OCI-LY1 (cell line): ENCODE results near the gene MCCD1.

ENCODE experiments used
- H2AFZ ChIP-seq: fragments of 200-600 bp; sonication (generic), shearing (Covaris generic); 2 replicates; pipeline ENCODE4 v1.6.0; 2014; ENCODE audit warnings: antibody characterized with exemption, mild to moderate bottlenecking, low read length
- H3F3A ChIP-seq: fragments of 200-600 bp; sonication (generic), shearing (Covaris generic); 2 replicates; pipeline ENCODE4 v1.6.0; 2014; ENCODE audit warnings: mild to moderate bottlenecking, antibody characterized with exemption, low read length, moderate library complexity; ENCODE audit not compliant: insufficient read depth
- H3K27ac ChIP-seq: fragments of 200-600 bp; sonication (generic); 2 replicates; pipeline ENCODE4 v1.5.1; 2014; ENCODE audit warnings: low read length, mixed run types, mild to moderate bottlenecking, low read depth; ENCODE audit not compliant: poor library complexity, severe bottlenecking
- H3K27me3 ChIP-seq: fragments of 200-600 bp; sonication (generic); 2 replicates; pipeline ENCODE4 v1.6.0; 2014; ENCODE audit warnings: antibody characterized with exemption, mild to moderate bottlenecking, low read length, moderate library complexity; ENCODE audit not compliant: insufficient read depth
- H3K36me3 ChIP-seq: fragments of 200-600 bp; sonication (generic); 2 replicates; pipeline ENCODE4 v1.6.1; 2014; ENCODE audit warnings: mild to moderate bottlenecking, antibody characterized with exemption, low read length, moderate library complexity, mixed read lengths; ENCODE audit not compliant: insufficient read depth
- H3K4me1 ChIP-seq: fragments of 200-600 bp; sonication (generic); 2 replicates; pipeline ENCODE4 v1.5.1; 2014; ENCODE audit warnings: mild to moderate bottlenecking, low read length, moderate library complexity; ENCODE audit not compliant: insufficient read depth, severe bottlenecking
- H3K4me2 ChIP-seq: fragments of 200-600 bp; sonication (generic), shearing (Covaris generic); 2 replicates; pipeline ENCODE4 v1.6.1; 2014; ENCODE audit warnings: low read length
- H3K4me3 ChIP-seq: fragments of 200-600 bp; sonication (generic); 2 replicates; pipeline ENCODE4 v1.5.1; 2014; ENCODE audit warnings: low read length, low read depth, mild to moderate bottlenecking, mixed read lengths; ENCODE audit not compliant: poor library complexity, severe bottlenecking
- H3K79me2 ChIP-seq: fragments of 200-600 bp; shearing (Covaris generic); 2 replicates; pipeline ENCODE4 v1.6.1; 2016; ENCODE audit warnings: mixed run types, low read length, mixed read lengths; ENCODE audit not compliant: insufficient read depth
- H3K9ac ChIP-seq: fragments of 200-600 bp; sonication (generic), shearing (Covaris generic); 2 replicates; pipeline ENCODE4 v1.6.1; 2014; ENCODE audit warnings: mild to moderate bottlenecking, low read length, mixed read lengths
- H3K9me2 ChIP-seq: fragments of 200-600 bp; sonication (generic), shearing (Covaris generic); 2 replicates; pipeline ENCODE4 v1.6.1; 2014; ENCODE audit warnings: low read depth, mild to moderate bottlenecking, low read length, mixed read lengths
- H3K9me3 ChIP-seq: fragments of 200-600 bp; shearing (Covaris generic); 2 replicates; pipeline ENCODE4 v1.6.1; 2014; ENCODE audit warnings: low read length, mixed read lengths
- H4K20me1 ChIP-seq: fragments of 200-600 bp; sonication (generic), shearing (Covaris generic); 2 replicates; pipeline ENCODE4 v1.6.0; 2016; ENCODE audit warnings: mild to moderate bottlenecking, low read length; ENCODE audit not compliant: insufficient read depth
- EZH2 ChIP-seq: fragments of 200-600 bp; sonication (generic), shearing (Covaris generic); IDR thresholded peaks from 2 replicates; pipeline ENCODE4 v1.8.0; 2017; ENCODE audit warnings: borderline replicate concordance, mixed run types, mild to moderate bottlenecking, antibody characterized with exemption, low read length, moderate library complexity, mixed read lengths
- TF ChIP-seq, protein P1 (sequence below): fragments of 200-600 bp; sonication (generic), shearing (Covaris generic); IDR thresholded peaks from 2 replicates; pipeline ENCODE4 v1.5.1; 2017; ENCODE audit warnings: mild to moderate bottlenecking, antibody characterized with exemption, low read length, moderate library complexity, mixed read lengths

The MCCD1 gene

DNA sequence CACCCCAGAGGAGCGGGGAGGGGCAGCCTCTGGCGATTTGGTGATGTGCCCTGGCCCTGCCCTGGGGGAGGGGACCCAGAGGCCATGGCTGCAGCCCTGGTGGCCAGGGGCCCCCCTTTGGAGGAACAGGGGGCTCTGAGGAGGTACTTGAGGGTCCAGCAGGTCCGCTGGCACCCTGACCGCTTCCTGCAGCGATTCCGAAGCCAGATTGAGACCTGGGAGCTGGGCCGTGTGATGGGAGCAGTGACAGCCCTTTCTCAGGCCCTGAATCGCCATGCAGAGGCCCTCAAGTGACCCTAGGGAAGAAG, 29.5 kb downstream of the MCCD1 start:
- Histone ChIP-seq H3K9me3 (no peaks in the 10 kb centered on the region), H3K9me2 (no peaks in the 10 kb centered on the region), H3K79me2 (no peaks in the 10 kb centered on the region), H3K4me3 (no peak overlapping the region), H2AFZ (no peak overlapping the region), H3K4me2 (peak overlapping the region; percentile 56), H3K27me3 (no peaks in the 10 kb centered on the region), H3K36me3 (peaks cover 14% of the 10 kb centered on the region), H3K27ac (peak overlapping the region; percentile 94), H4K20me1 (no peaks in the 10 kb centered on the region), H3K9ac (peak overlapping the region; percentile 48), H3F3A (peaks cover 16% of the 10 kb centered on the region; the same call in 1 of the 2 replicates), H3K4me1 (peaks cover 69% of the 10 kb centered on the region)
- TF ChIP-seq, protein P1, sequence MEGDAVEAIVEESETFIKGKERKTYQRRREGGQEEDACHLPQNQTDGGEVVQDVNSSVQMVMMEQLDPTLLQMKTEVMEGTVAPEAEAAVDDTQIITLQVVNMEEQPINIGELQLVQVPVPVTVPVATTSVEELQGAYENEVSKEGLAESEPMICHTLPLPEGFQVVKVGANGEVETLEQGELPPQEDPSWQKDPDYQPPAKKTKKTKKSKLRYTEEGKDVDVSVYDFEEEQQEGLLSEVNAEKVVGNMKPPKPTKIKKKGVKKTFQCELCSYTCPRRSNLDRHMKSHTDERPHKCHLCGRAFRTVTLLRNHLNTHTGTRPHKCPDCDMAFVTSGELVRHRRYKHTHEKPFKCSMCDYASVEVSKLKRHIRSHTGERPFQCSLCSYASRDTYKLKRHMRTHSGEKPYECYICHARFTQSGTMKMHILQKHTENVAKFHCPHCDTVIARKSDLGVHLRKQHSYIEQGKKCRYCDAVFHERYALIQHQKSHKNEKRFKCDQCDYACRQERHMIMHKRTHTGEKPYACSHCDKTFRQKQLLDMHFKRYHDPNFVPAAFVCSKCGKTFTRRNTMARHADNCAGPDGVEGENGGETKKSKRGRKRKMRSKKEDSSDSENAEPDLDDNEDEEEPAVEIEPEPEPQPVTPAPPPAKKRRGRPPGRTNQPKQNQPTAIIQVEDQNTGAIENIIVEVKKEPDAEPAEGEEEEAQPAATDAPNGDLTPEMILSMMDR = no peak
- TF ChIP-seq EZH2 = no peak

DNA sequence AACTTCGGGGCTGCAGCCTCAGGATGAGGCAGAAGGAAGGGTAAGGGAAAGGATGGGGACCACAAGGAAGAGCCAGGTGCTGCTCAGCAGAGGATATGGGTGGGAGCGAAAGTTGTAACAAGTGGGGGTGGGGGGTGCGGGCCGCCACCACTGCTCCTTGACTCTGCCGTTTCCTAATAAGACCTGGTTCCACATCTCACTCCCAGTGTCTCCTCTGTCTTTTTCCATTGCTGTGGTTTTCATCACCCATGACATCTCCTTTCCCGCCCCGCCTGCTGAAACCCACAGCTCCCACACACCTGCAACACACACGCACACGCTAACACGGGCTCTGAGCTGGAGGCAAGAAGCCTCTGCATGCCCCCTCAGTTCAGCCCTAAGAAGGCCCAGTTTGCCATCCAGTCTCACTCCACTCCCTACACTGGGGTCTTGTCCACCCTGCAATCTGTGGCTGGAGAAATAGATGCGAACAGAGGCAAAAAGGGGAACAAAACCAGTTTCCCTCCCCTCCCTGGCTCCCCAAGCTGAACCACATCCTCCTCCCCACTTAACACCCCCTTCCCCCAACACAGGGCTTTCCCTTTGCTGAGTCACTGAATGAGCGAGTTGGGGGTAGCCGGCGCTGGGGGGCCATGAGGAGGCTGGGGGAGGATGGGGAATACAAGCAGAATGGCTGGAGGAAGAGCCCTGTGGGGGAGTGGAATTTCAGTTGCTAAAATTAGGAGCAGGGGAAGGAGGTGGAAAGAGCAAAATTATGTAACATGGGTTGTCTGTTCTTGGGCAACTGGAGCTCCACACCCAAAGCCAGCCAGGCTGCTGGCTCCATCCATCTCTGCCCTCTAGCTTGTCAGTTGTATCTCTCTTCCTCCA, 30.1 kb downstream of the MCCD1 start:
- Histone ChIP-seq H2AFZ (no peak overlapping the region), H3K79me2 (no peaks in the 10 kb centered on the region), H3K36me3 (peaks cover 14% of the 10 kb centered on the region), H3K9me2 (no peaks in the 10 kb centered on the region), H3K4me3 (peak overlapping the region; percentile 27), H3K4me1 (peaks cover 69% of the 10 kb centered on the region), H3K9ac (peak overlapping the region; percentile 48), H3K27me3 (no peaks in the 10 kb centered on the region), H4K20me1 (no peaks in the 10 kb centered on the region), H3K9me3 (no peaks in the 10 kb centered on the region), H3K27ac (peak overlapping the region; percentile 94), H3K4me2 (peak overlapping the region; percentile 56), H3F3A (peaks cover 16% of the 10 kb centered on the region; the same call in 1 of the 2 replicates)
- TF ChIP-seq EZH2 = no peak
- TF ChIP-seq, protein P1 = no peak

DNA sequence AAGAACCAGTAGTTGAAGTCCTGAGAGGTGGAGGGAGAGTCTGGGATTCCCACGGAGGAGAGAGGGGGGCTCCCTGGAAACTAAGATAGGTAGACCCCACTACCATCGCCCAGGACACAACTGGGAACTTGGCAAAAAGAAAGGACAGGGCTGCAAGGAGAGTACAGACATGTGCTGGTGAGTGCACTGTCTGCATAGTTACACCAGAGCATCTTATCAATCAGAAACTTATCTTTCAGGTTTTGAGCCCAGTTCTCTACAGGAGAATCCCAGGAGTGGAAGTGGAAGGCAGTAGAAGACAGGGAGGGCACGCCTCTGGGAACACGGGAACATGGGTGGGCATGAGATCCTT, 30.8 kb downstream of the MCCD1 start:
- no peak for TF ChIP-seq EZH2
- TF ChIP-seq, protein P1 = no peak
- peaks cover 62% of the 10 kb centered on the region for H3K4me1 ChIP-seq
- peaks cover 14% of the 10 kb centered on the region for H3K36me3 ChIP-seq
- H3K9me3 ChIP-seq = no peaks in the 10 kb centered on the region
- peak overlapping the region; percentile 27 for H3K4me3 ChIP-seq
- no peaks in the 10 kb centered on the region for H3K9me2 ChIP-seq
- peak overlapping the region; percentile 94 for H3K27ac ChIP-seq
- no peak overlapping the region for H2AFZ ChIP-seq
- no peaks in the 10 kb centered on the region for H4K20me1 ChIP-seq
- peak overlapping the region; percentile 56 for H3K4me2 ChIP-seq
- peaks cover 16% of the 10 kb centered on the region; the same call in 1 of the 2 replicates for H3F3A ChIP-seq
- no peaks in the 10 kb centered on the region for H3K27me3 ChIP-seq
- peak overlapping the region; percentile 48 for H3K9ac ChIP-seq
- H3K79me2 ChIP-seq = no peaks in the 10 kb centered on the region
